H9 (cell line): Measurements from ENCODE around the gene XPNPEP2. TPM values are rescaled to one million over a fixed set of nuclear protein-coding genes. Genes with fewer than 3 reads are reported as not detected.

ENCODE experiments used
- DNase-seq: peaks from one replicate; pipeline ENCODE4 v3.0.0-alpha.2; 2017
- H2AFZ ChIP-seq: one replicate; pipeline ENCODE4 v1.6.1; 2013; ENCODE audit warnings: mild to moderate bottlenecking, low read length, control low read depth, moderate library complexity
- H2AK5ac ChIP-seq: 2 replicates; pipeline ENCODE4 v1.6.1; 2013; ENCODE audit warnings: low read length, control low read depth, mixed read lengths; ENCODE audit not compliant: insufficient read length
- H2BK120ac ChIP-seq: one replicate; pipeline ENCODE4 v1.6.1; 2013; ENCODE audit warnings: low read depth, mild to moderate bottlenecking, low read length, control low read depth, inconsistent platforms; ENCODE audit not compliant: poor library complexity, severe bottlenecking
- H2BK12ac ChIP-seq: 2 replicates; pipeline ENCODE4 v1.6.1; 2013; ENCODE audit warnings: low read length, control low read depth, mixed read lengths, low read depth; ENCODE audit not compliant: insufficient read length
- H2BK15ac ChIP-seq: 2 replicates; pipeline ENCODE4 v1.6.1; 2013; ENCODE audit warnings: low read depth, low read length, control low read depth
- H2BK20ac ChIP-seq: one replicate; pipeline ENCODE4 v1.6.1; 2013; ENCODE audit warnings: low read depth, mild to moderate bottlenecking, low read length, control low read depth, inconsistent platforms; ENCODE audit not compliant: poor library complexity, severe bottlenecking
- H2BK5ac ChIP-seq: 2 replicates; pipeline ENCODE4 v1.6.1; 2013; ENCODE audit warnings: low read length, control low read depth, mixed read lengths; ENCODE audit not compliant: insufficient read length
- H3K14ac ChIP-seq: 2 replicates; pipeline ENCODE4 v1.6.1; 2013; ENCODE audit warnings: low read length, control low read depth; ENCODE audit not compliant: insufficient read depth
- H3K18ac ChIP-seq: 2 replicates; pipeline ENCODE4 v1.6.1; 2013; ENCODE audit warnings: low read depth, mild to moderate bottlenecking, mixed read lengths, low read length, control low read depth; ENCODE audit not compliant: insufficient read length
- H3K23ac ChIP-seq: 2 replicates; pipeline ENCODE4 v1.6.1; 2013; ENCODE audit warnings: low read length, control low read depth, mixed read lengths, low read depth; ENCODE audit not compliant: insufficient read length
- H3K23me2 ChIP-seq: 2 replicates; pipeline ENCODE4 v1.6.1; 2013; ENCODE audit warnings: low read depth, mild to moderate bottlenecking, mixed read lengths, low read length, control low read depth; ENCODE audit not compliant: insufficient read length, poor library complexity, severe bottlenecking
- H3K27ac ChIP-seq: 2 replicates; pipeline ENCODE4 v1.5.1; 2013; ENCODE audit warnings: low read length, control low read depth, mixed read lengths, low read depth; ENCODE audit not compliant: insufficient read length
- H3K27me3 ChIP-seq: 2 replicates; pipeline ENCODE4 v1.6.1; 2013; ENCODE audit warnings: low read length, control low read depth, inconsistent platforms; ENCODE audit not compliant: insufficient read depth
- H3K4ac ChIP-seq: 2 replicates; pipeline ENCODE4 v1.6.1; 2013; ENCODE audit warnings: low read depth, mild to moderate bottlenecking, control low read depth, inconsistent platforms, low read length, moderate library complexity
- H3K4me1 ChIP-seq: 2 replicates; pipeline ENCODE4 v1.6.1; 2013; ENCODE audit warnings: low read length, control low read depth, inconsistent platforms; ENCODE audit not compliant: insufficient read depth
- H3K4me2 ChIP-seq: 2 replicates; pipeline ENCODE4 v1.6.1; 2013; ENCODE audit warnings: low read length, control low read depth, mixed read lengths; ENCODE audit not compliant: insufficient read length, insufficient read depth
- H3K56ac ChIP-seq: 2 replicates; pipeline ENCODE4 v1.6.1; 2013; ENCODE audit warnings: low read depth, mild to moderate bottlenecking, mixed read lengths, low read length, control low read depth; ENCODE audit not compliant: insufficient read length
- H3K79me1 ChIP-seq: 2 replicates; pipeline ENCODE4 v1.6.1; 2013; ENCODE audit warnings: low read depth, mild to moderate bottlenecking, moderate library complexity, low read length, control low read depth, inconsistent platforms; ENCODE audit not compliant: insufficient read depth, poor library complexity, severe bottlenecking
- H3K79me2 ChIP-seq: 2 replicates; pipeline ENCODE4 v1.6.1; 2013; ENCODE audit warnings: low read length, control low read depth, inconsistent platforms; ENCODE audit not compliant: insufficient read depth
- H3K9ac ChIP-seq: 2 replicates; pipeline ENCODE4 v1.6.1; 2013; ENCODE audit warnings: low read length, control low read depth, mixed read lengths; ENCODE audit not compliant: insufficient read length; ENCODE audit errors: extremely low read depth
- H3K9me3 ChIP-seq: one replicate; pipeline ENCODE4 v1.6.1; 2013; ENCODE audit warnings: low read depth, low read length, inconsistent platforms; ENCODE audit not compliant: control insufficient read depth
- H3T11ph ChIP-seq: one replicate; pipeline ENCODE4 v1.6.1; 2013; ENCODE audit warnings: mild to moderate bottlenecking, low read length, control low read depth, inconsistent platforms
- H4K20me1 ChIP-seq: one replicate; pipeline ENCODE4 v1.6.1; 2013; ENCODE audit not compliant: control insufficient read depth, insufficient read length, insufficient read depth
- H4K5ac ChIP-seq: 2 replicates; pipeline ENCODE4 v1.6.1; 2013; ENCODE audit warnings: low read depth, mild to moderate bottlenecking, mixed read lengths, low read length, control low read depth; ENCODE audit not compliant: insufficient read length
- H4K8ac ChIP-seq: replicated peaks from 2 replicates; pipeline ENCODE4 v1.6.1; 2013; ENCODE audit warnings: low read length, control low read depth, mixed read lengths, low read depth; ENCODE audit not compliant: insufficient read length
- H4K91ac ChIP-seq: 2 replicates; pipeline ENCODE4 v1.6.1; 2013; ENCODE audit warnings: low read depth, mild to moderate bottlenecking, moderate library complexity, mixed read lengths, low read length, control low read depth; ENCODE audit not compliant: insufficient read length
- H3K27ac Mint-ChIP-seq, 3 experiments: 2 replicates in 2 of 3; 3 replicates in 1 of 3; pipeline ENCODE4 v1.8.0; 2020 to 2021; ENCODE audit warnings: mixed read lengths in 3 of 3, mild to moderate bottlenecking in 1 of 3, moderate library complexity in 1 of 3
- H3K27me3 Mint-ChIP-seq: 2 replicates; pipeline ENCODE4 v1.8.0; 2021; ENCODE audit warnings: low read depth, mild to moderate bottlenecking, moderate library complexity, mixed read lengths
- H3K36me3 Mint-ChIP-seq, 3 experiments: 2 replicates in 2 of 3; 3 replicates in 1 of 3; pipeline ENCODE4 v1.8.0; 2020 to 2021; ENCODE audit warnings: low read depth in 3 of 3, mixed read lengths in 3 of 3; ENCODE audit not compliant: insufficient read depth in 1 of 3
- H3K4me1 Mint-ChIP-seq, 2 experiments: 2 replicates each; pipeline ENCODE4 v1.8.0; 2020; ENCODE audit warnings: mixed read lengths in 2 of 2
- H3K4me3 Mint-ChIP-seq, 2 experiments: 2 replicates in 1 of 2; 3 replicates in 1 of 2; pipeline ENCODE4 v1.8.0; 2020 to 2021; ENCODE audit warnings: mild to moderate bottlenecking in 2 of 2, mixed read lengths in 2 of 2, moderate library complexity in 1 of 2
- H3K9me3 Mint-ChIP-seq, 2 experiments: 2 replicates in 1 of 2; 3 replicates in 1 of 2; pipeline ENCODE4 v1.8.0; 2020; ENCODE audit warnings: mild to moderate bottlenecking in 2 of 2, mixed read lengths in 2 of 2, moderate library complexity in 1 of 2
- CTCF ChIP-seq: fragments of 200-600 bp; sonication (generic); conservative IDR thresholded peaks from 3 replicates; pipeline ENCODE4 v1.8.0; 2021; ENCODE audit warnings: antibody characterized with exemption, mild to moderate bottlenecking
- WGBS: extraction: QIAGEN DNeasy Blood & Tissue Kit; methylation state at CpG from one replicate; pipeline ENCODE4 v1.1.7; 2013; ENCODE audit warnings: missing lambda C conversion rate, low lambda C conversion rate, mixed read lengths; ENCODE audit not compliant: insufficient read length; ENCODE audit errors: extremely low coverage; 5-methylcytosine and 5-hydroxymethylcytosine counted together
- total RNA-seq: library from RNA; stranded (reverse); gene quantifications from 2 replicates; pipeline ENCODE4 v1.2.1, GENCODE V29; 2021

XPNPEP2 gene
- total RNA-seq, 1 experiment from 2014 or later = 0.11 TPM

GRCh38 chrX:129760155-129760554 is 21.4 kb downstream of the XPNPEP2 start:
- no CpG with 5 or more reads among the region's 9 CpGs for whole genome bisulfite sequencing
- no peak overlapping the region for H3K4me2 ChIP-seq

More at GRCh38 chrX:129760155-129760554, 21.4 kb downstream of the XPNPEP2 start:
- Histone ChIP-seq H2BK5ac (no peak overlapping the region), H2BK120ac (no peak overlapping the region), H3K14ac (no peak overlapping the region; the same call in 1 of the 2 replicates), H3K18ac (no peak overlapping the region), H4K5ac (no peak overlapping the region), H2BK20ac (no peak overlapping the region), H2AK5ac (no peak overlapping the region), H3K9me3 (peaks cover under 1% of the 10 kb centered on the region), H3K79me2 (no peaks in the 10 kb centered on the region), H3K56ac (no peak overlapping the region), H3K9ac (no peak overlapping the region), H3K23me2 (no peaks in the 10 kb centered on the region), H2BK12ac (no peak overlapping the region), H2AFZ (no peak overlapping the region), H3T11ph (no peak overlapping the region), H4K20me1 (no peaks in the 10 kb centered on the region), H3K4ac (no peak overlapping the region), H3K23ac (no peak overlapping the region), H3K79me1 (no peaks in the 10 kb centered on the region), H3K27ac (no peak overlapping the region), H3K27me3 (no peaks in the 10 kb centered on the region), H4K91ac (no peak overlapping the region), H4K8ac (no peak overlapping the region), H2BK15ac (no peak overlapping the region), H3K4me1 (no peaks in the 10 kb centered on the region)
- Mint-ChIP-seq H3K9me3 (peaks cover 0 to 59% of the 10 kb centered on the region in 2 experiments; a peak in 2 of 5 replicates), H3K27me3 (0 out of 2 replicates have a peak, but pooled peaks cover 3% of the 10 kb centered on the region), H3K4me3 (no peak overlapping the region), H3K36me3 (no peaks in the 10 kb centered on the region), H3K4me1 (peaks cover 0 to 6% of the 10 kb centered on the region in 2 experiments; a peak in 1 of 4 replicates), H3K27ac (no peak overlapping the region)
- TF ChIP-seq CTCF = no peak
- DNase-seq = no peak
